ENCODE results near the gene UNC119. TPM values are rescaled to one million over a fixed set of nuclear protein-coding genes. Genes with fewer than 3 reads are reported as not detected.

UNC119 gene
- total and polyA plus RNA-seq, 2 experiments from 2014 or later: 101 to 124 TPM

GRCh38 chr17:28563475-28563874, 11.1 kb upstream of the UNC119 start:
- Histone ChIP-seq H3K9me3 (ENCODE audit: low read depth) (no peaks in the 10 kb centered on the region), H3K27me3 (no peaks in the 10 kb centered on the region), H3K4me1 (ENCODE audit: low read depth) (no peaks in the 10 kb centered on the region), H3K36me3 (peaks cover 6% of the 10 kb centered on the region), H3K4me3 (no peak overlapping the region), H3K27ac (peak overlapping the region; percentile 91)
- TF ChIP-seq CTCF (IDR thresholded peaks at IDR 0.05; ENCODE audit: low read depth, low read length): no peak
- DNase-seq (ENCODE audit: low read depth in 1 of 2, low spot score in 1 of 2): peak; percentile 74 to 82

GRCh38 chr17:28555022-28555421, 2.6 kb upstream of the UNC119 start:
- peaks cover 4% of the 10 kb centered on the region for H3K4me1 ChIP-seq (ENCODE audit: low read depth)
- no peaks in the 10 kb centered on the region for H3K27me3 ChIP-seq
- no peak for TF ChIP-seq CTCF (IDR thresholded peaks at IDR 0.05; ENCODE audit: low read depth, low read length)
- H3K4me3 ChIP-seq: no peak overlapping the region
- no peak for DNase-seq (ENCODE audit: low read depth in 1 of 2, low spot score in 1 of 2)
- H3K9me3 ChIP-seq (ENCODE audit: low read depth): no peaks in the 10 kb centered on the region
- no peak overlapping the region for H3K27ac ChIP-seq
- H3K36me3 ChIP-seq: peaks cover 29% of the 10 kb centered on the region

GRCh38 chr17:28554565-28554964, 2.1 kb upstream of the UNC119 start:
- H3K27me3 ChIP-seq: no peaks in the 10 kb centered on the region
- H3K36me3 ChIP-seq: peaks cover 29% of the 10 kb centered on the region
- no peak for TF ChIP-seq CTCF (IDR thresholded peaks at IDR 0.05; ENCODE audit: low read depth, low read length)
- H3K4me1 ChIP-seq (ENCODE audit: low read depth): peaks cover 4% of the 10 kb centered on the region
- H3K27ac ChIP-seq: no peak overlapping the region
- no peak for DNase-seq (ENCODE audit: low read depth in 1 of 2, low spot score in 1 of 2)
- H3K4me3 ChIP-seq: no peak overlapping the region
- no peaks in the 10 kb centered on the region for H3K9me3 ChIP-seq (ENCODE audit: low read depth)

- H3K4me3 ChIP-seq: peak overlapping the region; percentile 71
- H3K27me3 ChIP-seq: no peaks in the 10 kb centered on the region
- TF ChIP-seq CTCF (IDR thresholded peaks at IDR 0.05; ENCODE audit: low read depth, low read length): no peak
- H3K9me3 ChIP-seq (ENCODE audit: low read depth): no peaks in the 10 kb centered on the region
- peaks cover 27% of the 10 kb centered on the region for H3K36me3 ChIP-seq
- no peak overlapping the region for H3K27ac ChIP-seq
- peaks cover 4% of the 10 kb centered on the region for H3K4me1 ChIP-seq (ENCODE audit: low read depth)
- DNase-seq (ENCODE audit: low read depth in 1 of 2, low spot score in 1 of 2): no peak
Measured at GRCh38 chr17:28553000-28553505, 629 bp upstream of the UNC119 start.

GRCh38 chr17:28551421-28552175, 826 bp downstream of the UNC119 start:
- no peak for TF ChIP-seq CTCF (IDR thresholded peaks at IDR 0.05; ENCODE audit: low read depth, low read length)
- Histone ChIP-seq H3K36me3 (peaks cover 29% of the 10 kb centered on the region), H3K4me3 (peak overlapping the region; percentile 71), H3K27me3 (no peaks in the 10 kb centered on the region), H3K27ac (peak overlapping the region; percentile 45), H3K9me3 (ENCODE audit: low read depth) (no peaks in the 10 kb centered on the region), H3K4me1 (ENCODE audit: low read depth) (peaks cover 4% of the 10 kb centered on the region)
- DNase-seq (ENCODE audit: low read depth in 1 of 2, low spot score in 1 of 2): peak; percentile 16 to 49
